MM.1S (cell line): ENCODE measurements around the gene NUAK2.

Experiments
- DNase-seq: peaks from one replicate; pipeline ENCODE4 v3.0.0-alpha.2; 2015
- H2AFZ ChIP-seq: fragments of 300-600 bp; sonication (generic); 2 replicates; pipeline ENCODE4 v1.6.0; 2016; ENCODE audit warnings: antibody characterized with exemption, low read length
- H3F3A ChIP-seq: fragments of 300-600 bp; sonication (generic); 2 replicates; pipeline ENCODE4 v1.6.1; 2016; ENCODE audit warnings: mild to moderate bottlenecking, antibody characterized with exemption, low read length, moderate library complexity, mixed read lengths; ENCODE audit not compliant: insufficient read depth
- H3K27ac ChIP-seq: fragments of 300-600 bp; sonication (generic); 2 replicates; pipeline ENCODE4 v1.5.1; 2016; ENCODE audit warnings: mild to moderate bottlenecking, low read length
- H3K27me3 ChIP-seq: fragments of 300-600 bp; sonication (generic); replicated peaks from 2 replicates; pipeline ENCODE4 v1.6.0; 2016; ENCODE audit warnings: low read length; ENCODE audit not compliant: insufficient read depth
- H3K36me3 ChIP-seq: fragments of 300-600 bp; sonication (generic); replicated peaks from 2 replicates; pipeline ENCODE4 v1.6.1; 2016; ENCODE audit warnings: mild to moderate bottlenecking, low read length, mixed read lengths; ENCODE audit not compliant: insufficient read depth
- H3K4me1 ChIP-seq: fragments of 300-600 bp; sonication (generic); 2 replicates; pipeline ENCODE4 v1.6.1; 2016; ENCODE audit warnings: low read length, mixed read lengths
- H3K4me2 ChIP-seq: fragments of 300-600 bp; sonication (generic); 2 replicates; pipeline ENCODE4 v1.6.0; 2016; ENCODE audit warnings: low read depth, low read length
- H3K4me3 ChIP-seq: fragments of 300-600 bp; sonication (generic); 2 replicates; pipeline ENCODE4 v1.5.1; 2016; ENCODE audit warnings: low read length, mixed read lengths
- H3K79me2 ChIP-seq: fragments of 300-600 bp; sonication (generic); 2 replicates; pipeline ENCODE4 v1.6.1; 2016; ENCODE audit warnings: mixed run types, low read length, mixed read lengths
- H3K9ac ChIP-seq: fragments of 300-600 bp; sonication (generic); 2 replicates; pipeline ENCODE4 v1.6.1; 2016; ENCODE audit warnings: low read length, mixed read lengths
- H3K9me2 ChIP-seq: fragments of 300-600 bp; sonication (generic); replicated peaks from 2 replicates; pipeline ENCODE4 v1.6.1; 2016; ENCODE audit warnings: mild to moderate bottlenecking, low read length, mixed read lengths; ENCODE audit not compliant: insufficient read depth
- H3K9me3 ChIP-seq: fragments of 300-600 bp; sonication (generic); replicated peaks from 2 replicates; pipeline ENCODE4 v1.6.1; 2016; ENCODE audit warnings: mild to moderate bottlenecking, low read length, mixed read lengths; ENCODE audit not compliant: insufficient read depth
- H4K20me1 ChIP-seq: fragments of 300-600 bp; sonication (generic); 2 replicates; pipeline ENCODE4 v1.6.1; 2016; ENCODE audit warnings: mild to moderate bottlenecking, low read length, moderate library complexity, mixed read lengths; ENCODE audit not compliant: insufficient read depth
- EZH2 ChIP-seq: fragments of 300-600 bp; sonication (generic); optimal IDR thresholded peaks from 2 replicates; pipeline ENCODE3; 2017; ENCODE audit warnings: low read depth, mild to moderate bottlenecking, antibody characterized with exemption, low read length, mixed read lengths
- EZH2phosphoT487 ChIP-seq: fragments of 300-600 bp; sonication (generic); IDR thresholded peaks from 2 replicates; pipeline ENCODE4 v1.6.1; 2018; ENCODE audit warnings: antibody characterized with exemption, low read length
- TF ChIP-seq, protein P1 (sequence below): fragments of 300-600 bp; sonication (generic); IDR thresholded peaks from 2 replicates; pipeline ENCODE4 v1.5.1; 2016; ENCODE audit warnings: antibody characterized with exemption, low read length, mixed read lengths

NUAK2 gene

DNA sequence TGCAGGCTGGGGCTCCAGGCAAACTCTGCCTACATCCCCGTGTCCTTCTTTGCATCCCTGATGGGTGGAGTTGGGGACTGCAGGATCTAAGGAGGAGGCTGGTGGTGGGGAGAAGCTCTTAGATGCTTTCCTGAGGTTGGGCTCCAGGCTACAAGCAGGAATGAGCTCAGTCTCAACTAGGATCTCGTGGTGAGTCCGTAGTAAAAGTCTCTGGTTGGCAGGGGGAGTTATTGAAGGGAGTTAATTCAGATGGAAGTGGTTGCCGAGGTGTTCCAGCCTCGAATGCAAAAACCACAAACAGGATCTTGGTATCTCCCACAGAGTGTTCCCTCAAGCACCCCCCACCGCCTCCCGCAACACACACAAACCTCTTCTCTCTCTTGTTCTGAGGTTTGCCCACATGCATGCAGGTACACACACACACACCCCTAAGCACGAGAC is 58.8 kb downstream of the NUAK2 start:
- DNase-seq = no peak
- no peak overlapping the region for H3K9ac ChIP-seq
- H3K9me3 ChIP-seq = no peaks in the 10 kb centered on the region
- no peaks in the 10 kb centered on the region for H3K36me3 ChIP-seq
- no peaks in the 10 kb centered on the region for H3K27me3 ChIP-seq
- H3K4me1 ChIP-seq = peaks cover 26% of the 10 kb centered on the region
- no peaks in the 10 kb centered on the region for H3K9me2 ChIP-seq
- H3F3A ChIP-seq = peaks cover 16% of the 10 kb centered on the region; the same call in 1 of the 2 replicates
- no peak overlapping the region for H3K4me3 ChIP-seq
- H2AFZ ChIP-seq = no peak overlapping the region
- H3K79me2 ChIP-seq = peaks cover 63% of the 10 kb centered on the region
- TF ChIP-seq, protein P1, sequence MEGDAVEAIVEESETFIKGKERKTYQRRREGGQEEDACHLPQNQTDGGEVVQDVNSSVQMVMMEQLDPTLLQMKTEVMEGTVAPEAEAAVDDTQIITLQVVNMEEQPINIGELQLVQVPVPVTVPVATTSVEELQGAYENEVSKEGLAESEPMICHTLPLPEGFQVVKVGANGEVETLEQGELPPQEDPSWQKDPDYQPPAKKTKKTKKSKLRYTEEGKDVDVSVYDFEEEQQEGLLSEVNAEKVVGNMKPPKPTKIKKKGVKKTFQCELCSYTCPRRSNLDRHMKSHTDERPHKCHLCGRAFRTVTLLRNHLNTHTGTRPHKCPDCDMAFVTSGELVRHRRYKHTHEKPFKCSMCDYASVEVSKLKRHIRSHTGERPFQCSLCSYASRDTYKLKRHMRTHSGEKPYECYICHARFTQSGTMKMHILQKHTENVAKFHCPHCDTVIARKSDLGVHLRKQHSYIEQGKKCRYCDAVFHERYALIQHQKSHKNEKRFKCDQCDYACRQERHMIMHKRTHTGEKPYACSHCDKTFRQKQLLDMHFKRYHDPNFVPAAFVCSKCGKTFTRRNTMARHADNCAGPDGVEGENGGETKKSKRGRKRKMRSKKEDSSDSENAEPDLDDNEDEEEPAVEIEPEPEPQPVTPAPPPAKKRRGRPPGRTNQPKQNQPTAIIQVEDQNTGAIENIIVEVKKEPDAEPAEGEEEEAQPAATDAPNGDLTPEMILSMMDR = no peak
- TF ChIP-seq EZH2 (no peak), EZH2phosphoT487 (no peak)
- no peak overlapping the region for H3K4me2 ChIP-seq
- no peak overlapping the region for H3K27ac ChIP-seq
- H4K20me1 ChIP-seq = no peaks in the 10 kb centered on the region

DNA sequence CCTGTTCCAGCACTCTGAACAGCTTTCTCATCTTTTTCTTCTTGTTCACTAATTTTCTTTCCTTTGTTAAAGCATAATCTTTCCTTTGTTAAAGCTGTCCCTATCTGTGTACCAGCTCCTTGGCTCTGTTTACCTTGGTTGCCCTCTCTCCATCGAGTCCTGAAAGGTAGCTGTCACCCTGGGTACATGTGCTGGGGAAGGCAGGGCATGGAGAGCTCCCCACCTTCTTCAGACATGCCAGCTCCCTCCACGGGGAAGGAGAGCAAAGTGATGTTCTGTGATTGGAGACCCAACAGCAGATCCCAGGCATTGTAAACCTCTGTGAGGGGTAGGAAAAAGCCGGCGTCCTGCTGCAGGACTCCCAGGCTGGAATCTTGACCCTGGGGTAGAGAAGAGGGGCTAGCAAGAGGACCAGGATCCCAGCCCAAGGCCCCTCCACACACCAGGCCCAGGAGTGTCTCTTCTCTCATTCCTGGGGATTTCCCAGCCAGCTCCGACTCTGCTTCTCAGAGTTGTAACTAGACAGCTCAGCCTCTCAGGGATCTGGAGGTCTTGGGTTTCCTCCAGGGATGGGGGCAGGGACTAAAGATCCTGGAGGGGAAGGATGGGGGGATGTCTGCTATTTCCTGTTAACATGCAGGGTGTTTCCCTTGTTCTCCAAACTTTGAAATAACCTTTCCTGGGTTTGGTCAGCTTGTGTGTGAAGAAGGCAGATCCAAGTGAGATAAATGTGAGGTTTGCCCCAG is 59.4 kb downstream of the NUAK2 start:
- H3K9me2 ChIP-seq = no peaks in the 10 kb centered on the region
- DNase-seq = no peak
- H3K79me2 ChIP-seq = peaks cover 69% of the 10 kb centered on the region
- no peaks in the 10 kb centered on the region for H3K36me3 ChIP-seq
- H3F3A ChIP-seq = peaks cover 16% of the 10 kb centered on the region; the same call in 1 of the 2 replicates
- no peak for TF ChIP-seq EZH2
- TF ChIP-seq, protein P1 = no peak
- no peak for TF ChIP-seq EZH2phosphoT487
- no peaks in the 10 kb centered on the region for H4K20me1 ChIP-seq
- H3K9ac ChIP-seq = no peak overlapping the region
- no peaks in the 10 kb centered on the region for H3K9me3 ChIP-seq
- H3K4me3 ChIP-seq = no peak overlapping the region
- H3K4me2 ChIP-seq = no peak overlapping the region
- no peak overlapping the region for H3K27ac ChIP-seq
- H3K27me3 ChIP-seq = no peaks in the 10 kb centered on the region
- peaks cover 30% of the 10 kb centered on the region for H3K4me1 ChIP-seq
- H2AFZ ChIP-seq = no peak overlapping the region

DNA sequence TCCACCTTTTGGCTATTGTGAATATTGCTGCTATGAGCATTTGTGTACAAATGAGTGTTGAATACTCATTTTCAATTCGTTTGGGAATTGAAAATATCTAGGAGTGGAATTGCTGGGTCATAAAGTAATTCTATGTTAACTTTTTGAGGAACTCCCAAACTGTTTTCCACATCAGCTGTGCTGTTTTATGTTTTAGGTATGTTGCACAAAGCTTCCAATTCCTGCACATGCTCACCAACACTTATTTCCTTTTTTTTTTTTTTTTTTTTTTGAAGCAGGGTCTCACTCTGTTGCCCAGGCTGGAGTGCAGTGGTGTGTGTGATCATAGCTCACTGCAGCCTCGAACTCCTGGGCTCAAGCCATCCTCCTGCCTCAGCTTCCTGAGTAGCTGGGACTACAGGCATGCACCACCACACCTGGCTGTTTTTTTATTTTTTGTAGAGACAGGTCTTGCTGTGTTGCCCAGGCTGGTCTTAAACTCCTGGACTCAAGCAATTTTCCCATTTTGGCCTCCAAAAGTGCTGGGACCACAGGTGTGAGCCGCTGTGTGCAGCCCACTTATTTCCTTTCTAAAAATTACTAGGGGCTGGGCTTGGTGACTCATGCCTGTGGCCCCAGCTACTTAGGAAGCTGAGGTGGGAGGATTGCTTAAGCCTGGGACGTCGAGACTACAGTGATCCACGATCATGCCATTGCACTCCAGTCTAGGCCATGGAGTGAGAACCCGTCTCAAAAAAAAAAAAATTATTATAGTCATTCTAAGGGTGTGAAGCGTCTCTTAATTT is 60.4 kb downstream of the NUAK2 start:
- H2AFZ ChIP-seq = no peak overlapping the region
- DNase-seq = no peak
- TF ChIP-seq, protein P1 = no peak
- no peaks in the 10 kb centered on the region for H3K36me3 ChIP-seq
- H3K79me2 ChIP-seq = peaks cover 72% of the 10 kb centered on the region
- H3K27ac ChIP-seq = no peak overlapping the region
- H4K20me1 ChIP-seq = no peaks in the 10 kb centered on the region
- peaks cover 35% of the 10 kb centered on the region for H3K4me1 ChIP-seq
- no peaks in the 10 kb centered on the region for H3K27me3 ChIP-seq
- H3K9me2 ChIP-seq = no peaks in the 10 kb centered on the region
- no peak overlapping the region for H3K4me2 ChIP-seq
- H3K4me3 ChIP-seq = no peak overlapping the region
- no peaks in the 10 kb centered on the region for H3K9me3 ChIP-seq
- peaks cover 11% of the 10 kb centered on the region; the same call in 1 of the 2 replicates for H3F3A ChIP-seq
- H3K9ac ChIP-seq = no peak overlapping the region
